Activated CD8-positive, alpha-beta T cell treated with anti-CD3 and anti-CD28 coated beads for 36 hours (primary cell): Measurements from ENCODE around the gene PRKG1. TPM values are rescaled to one million over a fixed set of nuclear protein-coding genes. Genes with fewer than 3 reads are reported as not detected.

Source experiments
- ATAC-seq: fragments of 200-7000 bp; cut with Tn5 transposase; one replicate; pipeline ENCODE4 v1.10.0; 2021; ENCODE audit warnings: mild to moderate bottlenecking, moderate library complexity
- CTCF ChIA-PET: fragments of 350-600 bp; sonication (Branson Sonifier 250); formaldehyde crosslinking; loops from one replicate; lab custom pipeline; 2021; ENCODE audit warnings: antibody characterized with exemption; lab: Charles Lee
- POLR2A ChIA-PET: fragments of 350-600 bp; sonication (Branson Sonifier 250); formaldehyde crosslinking; loops from one replicate; lab custom pipeline; 2021; ENCODE audit warnings: antibody characterized with exemption; lab: Charles Lee
- DNase-seq: peaks from one replicate; pipeline ENCODE4 v3.0.0-alpha.2; 2020
- H3K27ac Mint-ChIP-seq: one replicate; pipeline ENCODE4 v1.8.0; 2021; ENCODE audit warnings: mild to moderate bottlenecking, mixed read lengths
- H3K27me3 Mint-ChIP-seq: one replicate; pipeline ENCODE4 v1.8.0; 2021; ENCODE audit warnings: mixed read lengths
- H3K36me3 Mint-ChIP-seq: one replicate; pipeline ENCODE4 v1.8.0; 2021; ENCODE audit warnings: low read depth, mixed read lengths
- H3K4me1 Mint-ChIP-seq: one replicate; pipeline ENCODE4 v1.8.0; 2021; ENCODE audit warnings: low read depth, mixed read lengths
- H3K4me3 Mint-ChIP-seq: one replicate; pipeline ENCODE4 v1.8.0; 2021; ENCODE audit warnings: mild to moderate bottlenecking, moderate library complexity, mixed read lengths
- H3K9me3 Mint-ChIP-seq: one replicate; pipeline ENCODE4 v1.8.0; 2021; ENCODE audit warnings: mixed read lengths
- CTCF ChIP-seq: fragments of 200-600 bp; IDR thresholded peaks from one replicate; pipeline ENCODE4 v1.8.0; 2022; ENCODE audit warnings: antibody characterized with exemption, mild to moderate bottlenecking
- intact Hi-C: fragments of 100-400 bp; cut with micrococcal nuclease; formaldehyde crosslinking; loops from one replicate; pipeline ENCODE4 v1.10.0; 2022
- total RNA-seq, 2 experiments: library from RNA; stranded (reverse); gene quantifications; one replicate each; pipeline ENCODE4 v1.2.3, GENCODE V29; 2021

The PRKG1 gene
- total RNA-seq, 2 experiments from 2014 or later = not detected

- Mint-ChIP-seq H3K4me3 (no peak overlapping the region), H3K27me3 (no peaks in the 10 kb centered on the region), H3K36me3 (no peaks in the 10 kb centered on the region), H3K9me3 (no peaks in the 10 kb centered on the region), H3K4me1 (no peaks in the 10 kb centered on the region), H3K27ac (no peak overlapping the region)
- ChIA-PET POLR2A (no interaction called here), CTCF (no interaction called here)
- no peak for TF ChIP-seq CTCF
- ATAC-seq (no peak), DNase-seq (no peak)
- intact Hi-C loops = no loop called here
Observed at GRCh38 chr10:51048792-51049191, 25.5 kb upstream of the PRKG1 start.

GRCh38 chr10:51052163-51052562 is 22.1 kb upstream of the PRKG1 start:
- Mint-ChIP-seq H3K36me3 (no peaks in the 10 kb centered on the region), H3K4me3 (no peak overlapping the region), H3K4me1 (no peaks in the 10 kb centered on the region), H3K9me3 (no peaks in the 10 kb centered on the region), H3K27ac (no peak overlapping the region), H3K27me3 (peaks cover 2% of the 10 kb centered on the region)
- no peak for TF ChIP-seq CTCF
- DNase-seq = no peak
- intact Hi-C loops = no loop called here
- ChIA-PET CTCF (no interaction called here), POLR2A (no interaction called here)
- no peak for ATAC-seq

- Mint-ChIP-seq H3K27me3 (peaks cover 2% of the 10 kb centered on the region), H3K4me1 (no peaks in the 10 kb centered on the region), H3K4me3 (no peak overlapping the region), H3K27ac (no peak overlapping the region), H3K9me3 (no peaks in the 10 kb centered on the region), H3K36me3 (no peaks in the 10 kb centered on the region)
- intact Hi-C loops = no loop called here
- no peak for TF ChIP-seq CTCF
- CTCF ChIA-PET = no interaction called here
- ATAC-seq (no peak), DNase-seq (no peak)
- POLR2A ChIA-PET = no interaction called here
Observed at GRCh38 chr10:51057925-51058324, 16.4 kb upstream of the PRKG1 start.

- DNase-seq = no peak
- CTCF ChIA-PET = interaction anchor here (0.8 kb wide), 1 partner anchor 359 kb away, joined by 3 read pairs; no protein-coding TSS in a partner anchor
- H3K36me3 Mint-ChIP-seq = no peaks in the 10 kb centered on the region
- intact Hi-C loops = no loop called here
- ATAC-seq = no peak
- no peak overlapping the region for H3K27ac Mint-ChIP-seq
- no peaks in the 10 kb centered on the region for H3K27me3 Mint-ChIP-seq
- TF ChIP-seq CTCF = no peak
- H3K9me3 Mint-ChIP-seq = no peaks in the 10 kb centered on the region
- POLR2A ChIA-PET = no interaction called here
- no peaks in the 10 kb centered on the region for H3K4me1 Mint-ChIP-seq
- no peak overlapping the region for H3K4me3 Mint-ChIP-seq
Observed at GRCh38 chr10:51063166-51063565, 11.1 kb upstream of the PRKG1 start.

- no peak for ATAC-seq
- H3K4me1 Mint-ChIP-seq = no peaks in the 10 kb centered on the region
- H3K4me3 Mint-ChIP-seq = no peak overlapping the region
- ChIA-PET CTCF (interaction anchor here (0.8 to 1.2 kb wide), 2 partner anchors 32 to 358 kb away, joined by 3 read pairs; no protein-coding TSS in a partner anchor), POLR2A (no interaction called here)
- intact Hi-C loops = no loop called here
- no peaks in the 10 kb centered on the region for H3K9me3 Mint-ChIP-seq
- no peaks in the 10 kb centered on the region for H3K36me3 Mint-ChIP-seq
- no peak overlapping the region for H3K27ac Mint-ChIP-seq
- no peak for TF ChIP-seq CTCF
- H3K27me3 Mint-ChIP-seq = no peaks in the 10 kb centered on the region
- no peak for DNase-seq
Observed at GRCh38 chr10:51063659-51064535, 10.4 kb upstream of the PRKG1 start.
